Esophagus squamous epithelium (tissue), 4 donors: ENCODE data around the gene TSHZ2.

Source experiments
- POLR2A ChIP-seq, 4 donors: fragments of 450-650 bp; IDR thresholded peaks; one replicate each; pipeline ENCODE4 v1.6.1; 2017; ENCODE audit warnings: antibody characterized with exemption in 4 of 4, mild to moderate bottlenecking in 4 of 4, moderate library complexity in 3 of 4
- TF ChIP-seq, protein P1 (sequence below), 6 experiments: fragments of 450-650 bp in 4 of 6; fragments of 200-600 bp in 2 of 6; sonication (generic) in 2 of 6; IDR thresholded peaks; one replicate each; pipeline ENCODE4 v1.5.1; 2016 to 2019; ENCODE audit warnings: antibody characterized with exemption in 6 of 6, mild to moderate bottlenecking in 4 of 6, moderate library complexity in 4 of 6

DNA sequence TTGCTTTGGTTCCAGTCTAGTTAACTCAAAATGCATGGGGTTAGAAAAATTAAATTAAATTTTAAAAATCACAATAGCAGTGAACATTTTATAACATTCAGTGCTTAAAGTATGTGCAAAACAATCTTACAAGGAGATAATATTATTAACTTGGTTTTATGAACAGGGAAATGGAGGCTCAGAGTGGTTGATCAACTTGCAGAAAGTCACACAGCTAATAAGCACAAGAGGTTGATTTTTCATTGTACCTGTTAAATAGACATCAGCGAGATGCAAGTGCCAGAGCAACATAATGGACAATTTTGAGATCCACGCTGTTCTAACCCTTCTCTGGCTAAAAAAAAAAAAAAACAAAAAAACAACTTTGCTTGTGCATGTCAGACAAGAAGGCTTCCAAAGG is 219.8 kb downstream of the TSHZ2 start:
- TF ChIP-seq, protein P1, sequence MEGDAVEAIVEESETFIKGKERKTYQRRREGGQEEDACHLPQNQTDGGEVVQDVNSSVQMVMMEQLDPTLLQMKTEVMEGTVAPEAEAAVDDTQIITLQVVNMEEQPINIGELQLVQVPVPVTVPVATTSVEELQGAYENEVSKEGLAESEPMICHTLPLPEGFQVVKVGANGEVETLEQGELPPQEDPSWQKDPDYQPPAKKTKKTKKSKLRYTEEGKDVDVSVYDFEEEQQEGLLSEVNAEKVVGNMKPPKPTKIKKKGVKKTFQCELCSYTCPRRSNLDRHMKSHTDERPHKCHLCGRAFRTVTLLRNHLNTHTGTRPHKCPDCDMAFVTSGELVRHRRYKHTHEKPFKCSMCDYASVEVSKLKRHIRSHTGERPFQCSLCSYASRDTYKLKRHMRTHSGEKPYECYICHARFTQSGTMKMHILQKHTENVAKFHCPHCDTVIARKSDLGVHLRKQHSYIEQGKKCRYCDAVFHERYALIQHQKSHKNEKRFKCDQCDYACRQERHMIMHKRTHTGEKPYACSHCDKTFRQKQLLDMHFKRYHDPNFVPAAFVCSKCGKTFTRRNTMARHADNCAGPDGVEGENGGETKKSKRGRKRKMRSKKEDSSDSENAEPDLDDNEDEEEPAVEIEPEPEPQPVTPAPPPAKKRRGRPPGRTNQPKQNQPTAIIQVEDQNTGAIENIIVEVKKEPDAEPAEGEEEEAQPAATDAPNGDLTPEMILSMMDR (IDR thresholded peaks at IDR 0.05) = no peak
- TF ChIP-seq POLR2A (IDR thresholded peaks at IDR 0.05) = no peak
